CD4-positive, alpha-beta T cell treated with Interferon alpha-2 for 1 hour (primary cell): ENCODE results near the gene DLGAP3.
A peak's percentile ranks its signal among the peaks of the same experiment; 100 is the strongest.

Experiments
- DNase-seq, 2 donors: peaks; one replicate each; pipeline ENCODE4 v3.0.0-alpha.2; 2020 to 2022

The DLGAP3 gene

DNA sequence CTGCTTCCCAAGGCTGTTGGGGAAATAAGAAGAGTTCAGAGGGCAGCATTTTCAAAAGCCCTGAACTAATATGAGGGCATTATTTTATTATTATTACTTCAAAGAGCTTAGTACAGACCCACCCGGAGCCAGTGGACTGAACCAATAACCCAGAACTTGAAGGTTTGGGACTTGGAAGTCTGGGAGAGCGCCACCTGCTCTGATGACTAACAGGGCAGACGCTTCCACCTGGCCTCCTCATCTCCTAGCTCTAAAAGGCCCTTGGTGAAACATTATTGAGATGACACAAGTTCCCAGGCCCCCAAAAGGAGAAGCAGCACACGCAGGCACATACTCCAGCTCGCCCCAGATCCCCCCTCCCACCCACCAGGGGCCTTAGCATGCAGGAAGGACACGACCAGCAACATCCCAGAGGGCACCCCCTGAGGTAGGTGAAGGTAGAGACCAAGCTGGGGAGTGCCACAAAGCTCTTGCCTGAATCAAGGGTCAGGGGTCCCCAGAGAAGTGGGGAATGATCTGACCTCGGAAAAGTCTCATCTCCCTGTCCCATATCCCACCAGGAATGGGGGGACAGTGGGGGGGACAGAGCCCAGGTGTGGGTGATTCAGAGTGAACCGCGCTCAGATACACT is 1.3 kb downstream of the DLGAP3 start:
- no peak for DNase-seq

DNA sequence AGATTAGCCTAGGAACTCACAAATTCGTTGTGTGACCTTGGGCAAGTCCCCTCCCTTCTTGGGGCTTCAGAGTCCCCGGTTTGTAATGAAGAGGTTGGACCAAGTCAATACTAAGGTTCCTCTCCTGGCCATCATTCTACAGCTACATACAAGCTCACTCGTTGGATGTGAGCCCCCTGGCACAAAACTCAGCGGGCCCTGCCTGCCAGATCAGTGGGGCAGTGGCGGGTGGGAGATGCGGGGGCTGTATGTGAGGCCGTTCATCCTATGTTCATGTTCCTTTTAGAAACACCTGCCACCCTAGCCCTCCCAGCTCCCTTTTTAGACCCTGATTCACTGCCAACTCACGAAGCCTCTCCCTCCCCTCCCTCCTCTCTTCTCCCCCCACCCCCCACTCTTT is 2.1 kb downstream of the DLGAP3 start:
- DNase-seq, result no peak

DNA sequence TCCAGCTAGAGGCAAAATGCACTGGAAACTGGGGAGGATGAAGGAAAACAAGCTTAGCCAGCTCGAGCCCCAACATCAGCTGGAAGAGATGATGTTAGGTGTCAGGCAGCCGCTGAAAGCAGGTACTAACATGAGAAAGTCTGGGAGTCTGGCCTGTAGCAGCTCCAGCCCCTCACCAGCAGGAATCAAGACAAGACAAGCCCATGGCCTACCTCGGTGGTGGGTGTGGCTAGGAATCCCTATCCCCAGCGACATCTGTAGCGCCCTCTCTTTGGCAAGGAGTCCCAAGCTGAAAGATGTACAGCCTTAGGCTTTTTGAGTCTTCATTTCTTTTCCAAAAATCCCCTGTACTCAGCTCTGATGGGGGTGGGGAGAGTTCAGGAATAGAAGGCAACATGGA is 2.6 kb downstream of the DLGAP3 start:
- DNase-seq, result no peak

DNA sequence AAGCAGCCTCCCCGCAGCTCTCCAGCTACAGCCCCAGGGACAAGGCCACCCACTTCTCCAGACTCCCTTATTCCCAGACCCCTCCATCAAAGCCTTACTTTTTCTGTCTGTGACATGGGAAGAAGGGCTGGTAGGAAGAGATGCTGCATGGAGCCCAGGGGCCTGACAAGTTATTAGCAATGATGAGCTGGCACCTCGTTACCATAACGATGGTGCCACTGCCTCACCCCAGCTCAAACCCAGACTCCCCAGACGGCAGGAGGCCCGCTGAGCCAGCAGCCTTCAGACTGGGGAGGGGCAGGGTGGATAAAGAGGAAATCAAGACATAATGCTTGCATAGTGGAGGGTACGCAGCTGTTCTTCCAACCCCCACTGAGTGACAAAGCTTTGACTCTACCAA is 3.3 kb downstream of the DLGAP3 start:
- no peak for DNase-seq

DNA sequence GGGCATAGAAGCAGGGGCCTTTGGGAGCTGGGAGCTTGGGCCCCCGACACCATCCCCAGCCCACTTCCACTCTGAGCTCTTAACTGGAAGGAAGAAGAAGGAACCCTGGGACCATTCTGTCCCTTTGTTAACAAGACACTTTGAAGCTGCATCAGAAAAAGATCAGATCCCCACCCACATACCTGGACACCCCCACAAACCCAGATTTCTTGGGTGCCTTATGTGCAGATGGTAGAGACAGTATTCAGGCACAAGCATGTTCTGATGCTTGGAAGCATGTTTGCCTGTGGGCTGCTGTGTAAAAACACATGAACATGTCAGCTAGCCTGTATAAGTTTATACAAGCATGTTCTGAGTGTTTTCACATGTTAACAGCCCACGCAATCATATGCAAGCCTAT is 3.7 kb downstream of the DLGAP3 start:
- DNase-seq, result no peak

- DNase-seq, result peak; percentile 30 to 41
These were observed 4.5 kb downstream of the DLGAP3 start for GRCh38 chr1:34924759-34925555.

GRCh38 chr1:34923490-34923889 is 6.0 kb downstream of the DLGAP3 start:
- no peak for DNase-seq

GRCh38 chr1:34918977-34919561 is 10.4 kb downstream of the DLGAP3 start:
- peak in 1 of 2 donors; percentile 24 for DNase-seq

GRCh38 chr1:34918386-34918976 is 11.0 kb downstream of the DLGAP3 start:
- no peak for DNase-seq

GRCh38 chr1:34917017-34917416 is 12.4 kb downstream of the DLGAP3 start:
- no peak for DNase-seq

- DNase-seq, result no peak
These were observed 13.3 kb downstream of the DLGAP3 start for GRCh38 chr1:34916104-34916503.

- no peak for DNase-seq
These were observed 13.9 kb downstream of the DLGAP3 start for GRCh38 chr1:34915521-34915920.

GRCh38 chr1:34914958-34915357 is 14.5 kb downstream of the DLGAP3 start:
- DNase-seq, result no peak

DNA sequence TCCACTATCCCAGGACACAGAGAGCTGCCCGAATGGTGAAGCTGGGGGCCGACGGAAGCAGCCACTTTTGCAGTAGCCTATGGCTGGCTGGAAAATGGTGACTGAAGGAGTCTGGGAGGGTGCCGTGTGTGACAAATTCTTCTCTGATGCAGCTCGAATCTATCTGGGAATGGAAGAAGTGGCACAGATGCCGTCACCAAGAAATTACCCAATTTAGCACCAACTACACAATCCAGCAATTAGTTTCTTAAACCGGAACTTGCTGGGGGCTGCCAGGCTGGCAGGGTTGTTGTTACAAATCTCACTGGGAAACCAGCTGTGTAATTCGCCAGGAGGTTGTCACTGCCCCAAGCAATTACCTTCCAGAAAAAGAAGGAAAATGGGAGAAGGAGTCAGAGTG is 18.0 kb downstream of the DLGAP3 start:
- no peak for DNase-seq

DNA sequence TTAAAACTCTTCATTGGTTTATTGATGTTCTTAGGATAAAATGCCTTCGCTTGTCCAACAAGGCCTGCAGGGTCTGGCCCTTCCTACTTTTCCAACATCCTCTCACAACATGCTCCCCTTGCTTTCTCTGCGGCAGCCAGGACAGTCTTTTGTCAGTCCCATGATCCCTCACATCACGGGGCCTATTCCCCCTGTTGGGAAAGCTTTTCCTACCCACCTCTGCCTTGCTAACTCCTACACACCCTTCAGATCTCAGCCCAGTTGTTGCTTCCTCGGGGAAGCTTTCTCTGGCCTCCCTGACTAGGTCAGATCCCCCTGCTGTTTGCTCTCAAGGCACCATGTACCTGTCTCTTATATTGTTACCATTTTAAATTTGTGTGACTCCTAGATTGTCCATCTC is 19.0 kb downstream of the DLGAP3 start:
- no peak for DNase-seq

DNA sequence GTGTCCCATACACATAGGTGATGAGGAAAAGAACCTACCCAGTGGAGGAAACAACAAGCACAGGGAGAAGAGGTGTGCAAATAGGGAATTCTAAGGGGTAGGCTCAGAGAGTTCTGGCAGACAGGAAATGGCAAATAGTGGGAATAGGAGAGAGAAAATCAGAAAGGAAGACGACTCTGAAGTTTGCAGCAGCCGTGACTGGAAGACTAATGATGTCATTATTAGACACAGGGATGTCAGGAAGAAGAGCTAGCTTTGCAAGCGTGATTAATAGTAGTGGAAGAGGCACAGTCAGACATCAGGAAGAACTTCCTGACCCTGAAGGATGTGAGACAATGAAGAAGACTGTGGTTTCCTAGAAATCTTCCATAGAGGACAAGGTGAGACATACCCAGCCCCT is 21.1 kb downstream of the DLGAP3 start:
- DNase-seq, result no peak

- DNase-seq, result no peak
These were observed 21.9 kb downstream of the DLGAP3 start for GRCh38 chr1:34907487-34908090.

- no peak for DNase-seq
These were observed 22.7 kb downstream of the DLGAP3 start for GRCh38 chr1:34906756-34907155.

DNA sequence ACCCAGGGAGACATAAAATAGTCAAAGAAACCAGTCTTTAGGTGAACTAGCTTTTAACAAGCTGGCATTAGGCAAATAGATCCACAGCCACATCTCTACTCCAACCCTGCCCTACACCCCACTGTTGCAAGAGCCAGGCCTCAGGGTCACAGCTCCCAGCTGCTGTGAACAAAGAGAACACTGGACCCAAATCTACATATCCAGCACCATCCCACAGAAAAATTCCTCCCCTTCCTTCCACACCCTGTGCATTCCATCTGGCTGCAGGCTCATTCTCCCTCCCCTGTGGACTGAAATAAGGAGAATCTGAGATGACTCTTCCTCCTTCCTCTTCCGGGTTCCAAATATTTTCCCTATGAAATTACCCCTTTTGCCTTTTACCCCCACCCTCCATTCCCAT is 23.2 kb downstream of the DLGAP3 start:
- no peak for DNase-seq

- no peak for DNase-seq
These were observed 24.4 kb downstream of the DLGAP3 start for GRCh38 chr1:34905098-34905459.

DNA sequence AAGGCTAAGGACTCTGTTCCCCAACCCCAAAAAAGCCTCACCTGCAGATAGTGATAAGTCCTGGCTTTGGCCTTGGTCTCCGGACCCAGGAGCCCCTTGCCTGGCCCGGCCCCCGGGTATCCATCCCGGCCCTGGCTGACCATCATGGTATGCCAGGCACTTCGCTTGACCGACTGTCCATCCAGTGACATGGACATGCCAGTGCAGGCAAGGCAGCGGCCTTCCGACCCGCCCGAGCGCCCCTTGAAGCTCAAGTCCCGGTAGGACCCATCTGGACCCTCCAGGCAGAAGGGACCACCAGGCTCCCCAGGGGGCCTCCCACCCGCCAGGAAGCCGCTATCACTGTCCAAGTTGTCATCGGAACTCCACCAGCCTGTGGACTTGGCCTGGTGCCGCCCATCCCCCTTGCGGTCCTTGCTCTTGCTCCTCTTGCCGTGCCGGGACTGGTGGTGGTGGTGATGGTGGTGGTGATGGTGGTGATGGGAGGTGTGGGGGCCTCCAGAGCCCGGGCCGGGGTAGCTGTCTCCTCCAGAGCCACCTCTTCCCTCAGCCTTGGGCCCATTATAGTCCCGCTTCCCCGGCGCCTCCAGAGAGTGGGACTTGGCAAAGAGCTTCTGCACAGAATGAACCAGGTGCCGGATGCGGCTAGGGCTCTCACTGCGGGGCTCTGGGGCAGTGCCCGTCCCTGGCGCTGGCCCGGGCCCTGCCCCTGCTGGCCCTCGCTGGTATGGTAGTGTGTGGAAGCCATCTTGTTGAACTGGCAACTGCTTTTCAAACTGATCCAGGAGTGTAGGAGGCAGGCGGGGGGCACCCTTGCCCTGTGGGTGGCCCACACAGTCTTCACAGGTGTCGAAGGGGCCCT is 25.0 kb downstream of the DLGAP3 start:
- DNase-seq, result no peak

DNA sequence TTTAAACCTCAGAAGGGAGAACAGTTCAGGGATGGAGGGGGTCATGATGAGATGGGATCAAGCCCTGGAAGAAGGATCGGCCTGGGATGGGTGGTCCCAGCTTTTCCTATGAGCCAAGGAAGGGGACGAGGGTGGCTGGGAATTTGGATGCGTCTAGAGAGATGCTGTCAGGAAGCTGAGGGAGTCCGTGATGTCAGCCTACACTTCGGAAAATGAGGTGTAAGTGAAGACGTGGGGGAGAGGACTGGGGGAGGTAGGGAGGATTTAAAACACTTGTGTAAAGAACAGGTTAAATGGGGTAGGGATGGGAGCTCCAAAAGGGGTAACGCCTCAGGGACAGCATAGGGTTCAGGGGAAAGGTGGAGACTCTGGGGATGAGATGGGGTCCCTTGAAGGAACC is 27.5 kb downstream of the DLGAP3 start:
- no peak for DNase-seq
